K562 (cell line): Measurements from ENCODE around the gene TOX2.

Source experiments
- EGR1 ChIP-seq: fragments of 450-650 bp; conservative IDR thresholded peaks from 2 replicates; pipeline ENCODE4 v1.6.1; 2017; ENCODE audit warnings: mild to moderate bottlenecking
- NCOA2 ChIP-seq, 2 experiments: fragments of 450-650 bp; IDR thresholded peaks; 2 replicates each; pipeline ENCODE4 v1.6.1; 2018; ENCODE audit warnings: mild to moderate bottlenecking in 2 of 2, moderate library complexity in 1 of 2; ENCODE audit not compliant: partially characterized antibody in 2 of 2

DNA sequence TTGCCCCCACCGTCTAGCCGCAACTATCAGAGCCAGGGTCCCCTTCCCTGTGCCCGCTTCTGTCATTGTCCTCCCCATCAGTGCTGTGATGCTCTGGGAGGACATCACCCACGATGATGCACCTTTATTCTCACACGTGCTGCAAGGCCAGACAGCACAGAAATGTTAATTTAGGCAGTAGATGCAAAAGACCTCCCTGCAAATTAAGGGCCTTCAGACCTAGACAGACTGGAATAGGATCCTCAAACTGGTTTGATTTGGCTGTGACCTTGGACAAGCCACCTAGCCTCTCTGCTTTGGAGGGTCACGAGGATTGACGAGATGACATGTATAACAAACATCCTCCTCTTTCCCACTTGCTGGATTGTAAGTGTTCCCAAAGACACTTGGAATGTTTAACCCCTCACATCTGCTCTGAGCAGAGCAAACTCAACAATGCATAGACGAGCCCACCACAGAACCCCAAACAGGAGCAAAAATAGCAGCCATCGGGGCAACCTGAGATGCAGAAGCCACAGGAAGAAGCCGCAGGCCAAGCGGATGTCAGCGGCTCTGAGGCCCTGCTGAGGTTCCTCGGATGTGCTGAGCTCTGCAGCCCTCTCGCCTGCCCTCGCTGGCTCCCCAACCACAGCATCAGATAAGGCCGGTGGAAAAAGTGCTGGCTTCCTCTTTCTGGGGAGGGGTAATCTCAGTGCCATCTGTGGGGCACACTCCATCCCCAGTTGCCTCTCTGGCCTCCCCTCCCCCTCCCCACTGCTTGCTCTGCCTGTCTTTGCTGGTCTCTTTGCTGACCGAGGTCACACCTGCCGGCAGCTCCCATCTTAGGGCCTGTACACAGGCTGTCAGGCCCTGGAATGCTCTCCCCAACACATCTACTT is 35.3 kb downstream of the TOX2 start:
- TF ChIP-seq NCOA2 (IDR thresholded peaks at IDR 0.05; ENCODE audit: partially characterized antibody in 2 of 2) (no peak), EGR1 (no peak)
